Osteocyte (in vitro differentiated cells): ENCODE data around the gene WDR1. TPM values are rescaled to one million over a fixed set of nuclear protein-coding genes. Genes with fewer than 3 reads are reported as not detected.

ENCODE experiments used
- DNase-seq: peaks from one replicate; pipeline ENCODE4 v3.0.0; 2021; ENCODE audit warnings: mixed read lengths; ENCODE audit not compliant: unreplicated experiment; ENCODE audit errors: extremely low spot score
- H3K27ac Mint-ChIP-seq: one replicate; pipeline ENCODE4 v1.8.0; 2021; ENCODE audit warnings: mild to moderate bottlenecking, mixed read lengths; ENCODE audit not compliant: unreplicated experiment
- H3K27me3 Mint-ChIP-seq: one replicate; pipeline ENCODE4 v1.8.0; 2021; ENCODE audit warnings: mixed read lengths; ENCODE audit not compliant: unreplicated experiment
- H3K36me3 Mint-ChIP-seq: one replicate; pipeline ENCODE4 v1.8.0; 2021; ENCODE audit warnings: mixed read lengths; ENCODE audit not compliant: unreplicated experiment
- H3K4me1 Mint-ChIP-seq: one replicate; pipeline ENCODE4 v1.8.0; 2021; ENCODE audit warnings: mixed read lengths; ENCODE audit not compliant: unreplicated experiment
- H3K4me3 Mint-ChIP-seq: one replicate; pipeline ENCODE4 v1.8.0; 2021; ENCODE audit warnings: mild to moderate bottlenecking, moderate library complexity, mixed read lengths; ENCODE audit not compliant: unreplicated experiment
- H3K9me3 Mint-ChIP-seq: one replicate; pipeline ENCODE4 v1.8.0; 2021; ENCODE audit warnings: mixed read lengths; ENCODE audit not compliant: unreplicated experiment
- total RNA-seq: library from RNA; stranded (reverse); gene quantifications from 2 replicates; pipeline ENCODE4 v1.2.1, GENCODE V29; 2021
- TF ChIP-seq, protein P1 (sequence below): fragments of 200-600 bp; sonication (generic); IDR thresholded peaks from 2 replicates; pipeline ENCODE4 v1.5.0; 2021; ENCODE audit warnings: antibody characterized with exemption, mild to moderate bottlenecking, moderate library complexity

WDR1 gene
- total RNA-seq, 1 donor from 2014 or later, result 537 TPM

GRCh38 chr4:10108818-10109783, 7.5 kb downstream of the WDR1 start:
- Mint-ChIP-seq H3K4me1 (peaks cover 99% of the 10 kb centered on the region), H3K27me3 (no peaks in the 10 kb centered on the region), H3K36me3 (peaks cover 49% of the 10 kb centered on the region), H3K4me3 (peak overlapping the region; percentile 26), H3K9me3 (no peaks in the 10 kb centered on the region), H3K27ac (peak overlapping the region; percentile 93)
- TF ChIP-seq, protein P1, sequence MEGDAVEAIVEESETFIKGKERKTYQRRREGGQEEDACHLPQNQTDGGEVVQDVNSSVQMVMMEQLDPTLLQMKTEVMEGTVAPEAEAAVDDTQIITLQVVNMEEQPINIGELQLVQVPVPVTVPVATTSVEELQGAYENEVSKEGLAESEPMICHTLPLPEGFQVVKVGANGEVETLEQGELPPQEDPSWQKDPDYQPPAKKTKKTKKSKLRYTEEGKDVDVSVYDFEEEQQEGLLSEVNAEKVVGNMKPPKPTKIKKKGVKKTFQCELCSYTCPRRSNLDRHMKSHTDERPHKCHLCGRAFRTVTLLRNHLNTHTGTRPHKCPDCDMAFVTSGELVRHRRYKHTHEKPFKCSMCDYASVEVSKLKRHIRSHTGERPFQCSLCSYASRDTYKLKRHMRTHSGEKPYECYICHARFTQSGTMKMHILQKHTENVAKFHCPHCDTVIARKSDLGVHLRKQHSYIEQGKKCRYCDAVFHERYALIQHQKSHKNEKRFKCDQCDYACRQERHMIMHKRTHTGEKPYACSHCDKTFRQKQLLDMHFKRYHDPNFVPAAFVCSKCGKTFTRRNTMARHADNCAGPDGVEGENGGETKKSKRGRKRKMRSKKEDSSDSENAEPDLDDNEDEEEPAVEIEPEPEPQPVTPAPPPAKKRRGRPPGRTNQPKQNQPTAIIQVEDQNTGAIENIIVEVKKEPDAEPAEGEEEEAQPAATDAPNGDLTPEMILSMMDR, result no peak
- DNase-seq, result no peak

DNA sequence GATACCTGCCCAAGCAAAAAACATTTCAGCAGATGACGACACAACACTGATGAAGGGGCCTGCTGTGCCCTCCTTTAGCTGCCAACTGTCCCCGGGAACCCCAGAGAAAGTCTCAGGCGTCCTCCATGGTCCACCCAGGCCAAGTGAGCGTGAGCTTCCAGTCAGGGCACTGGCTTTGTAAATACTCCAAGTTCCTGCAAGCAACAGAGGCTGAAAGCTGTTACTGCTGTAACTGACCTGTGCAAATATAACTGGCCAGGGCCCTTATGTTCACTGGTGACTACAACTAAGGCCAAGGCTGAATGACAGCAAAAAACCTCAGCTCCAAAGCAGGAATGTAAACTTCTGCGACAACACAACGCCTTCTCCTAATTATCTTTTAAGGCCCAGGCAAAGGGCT, 8.2 kb downstream of the WDR1 start:
- Mint-ChIP-seq H3K27me3 (no peaks in the 10 kb centered on the region), H3K4me1 (peaks cover 98% of the 10 kb centered on the region), H3K9me3 (no peaks in the 10 kb centered on the region), H3K4me3 (peak overlapping the region; percentile 52), H3K36me3 (peaks cover 43% of the 10 kb centered on the region), H3K27ac (peak overlapping the region; percentile 93)
- no peak for DNase-seq
- TF ChIP-seq, protein P1, result no peak

GRCh38 chr4:10107111-10108091, 9.2 kb downstream of the WDR1 start:
- TF ChIP-seq, protein P1, result no peak
- no peaks in the 10 kb centered on the region for H3K9me3 Mint-ChIP-seq
- H3K27me3 Mint-ChIP-seq, result no peaks in the 10 kb centered on the region
- H3K36me3 Mint-ChIP-seq, result peaks cover 40% of the 10 kb centered on the region
- peak overlapping the region; percentile 52 for H3K4me3 Mint-ChIP-seq
- H3K4me1 Mint-ChIP-seq, result peaks cover 98% of the 10 kb centered on the region
- DNase-seq, result no peak
- H3K27ac Mint-ChIP-seq, result peak overlapping the region; percentile 93

DNA sequence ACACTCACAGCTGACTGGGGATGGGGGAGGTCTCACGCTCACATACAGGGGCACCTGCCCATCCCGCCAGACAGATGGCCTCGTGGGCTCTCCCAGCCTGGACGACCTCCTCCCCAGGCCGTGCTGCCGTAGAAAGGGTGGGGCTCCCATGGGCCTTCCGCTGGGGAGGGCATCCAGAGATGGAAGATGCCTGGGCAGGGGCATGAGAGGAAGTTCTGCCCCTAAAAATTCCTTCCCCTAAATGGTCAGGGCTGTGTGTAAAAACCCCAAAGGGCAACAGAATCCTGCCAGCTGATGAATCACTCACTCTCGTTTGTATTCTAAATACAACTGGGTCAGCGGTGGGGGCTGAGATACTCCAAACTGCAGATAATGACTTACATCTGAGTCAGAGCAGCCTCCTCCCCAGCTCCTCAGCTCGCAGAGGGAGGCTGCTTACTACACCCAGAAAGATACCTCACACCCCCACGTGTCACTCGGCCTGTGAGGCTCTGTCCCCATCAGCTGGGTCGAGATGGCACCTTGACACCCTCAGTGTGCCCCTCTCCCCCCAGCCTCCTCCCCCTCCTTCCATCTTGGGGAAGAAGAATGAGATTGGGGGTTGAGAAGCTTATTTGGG, 10.1 kb downstream of the WDR1 start:
- TF ChIP-seq, protein P1, result no peak
- no peaks in the 10 kb centered on the region for H3K9me3 Mint-ChIP-seq
- peak; percentile 90 for DNase-seq
- peaks cover 42% of the 10 kb centered on the region for H3K36me3 Mint-ChIP-seq
- peaks cover 98% of the 10 kb centered on the region for H3K4me1 Mint-ChIP-seq
- H3K4me3 Mint-ChIP-seq, result peak overlapping the region; percentile 46
- H3K27ac Mint-ChIP-seq, result peak overlapping the region; percentile 93
- no peaks in the 10 kb centered on the region for H3K27me3 Mint-ChIP-seq
